GM19193 (cell line): ENCODE measurements around the gene FLCN.

Source experiments
- POLR2A ChIP-seq: IDR thresholded peaks from 4 replicates; pipeline ENCODE4 v1.6.1; 2011; ENCODE audit not compliant: insufficient read depth, insufficient read length; ENCODE audit errors: extremely low read depth

Gene FLCN

DNA sequence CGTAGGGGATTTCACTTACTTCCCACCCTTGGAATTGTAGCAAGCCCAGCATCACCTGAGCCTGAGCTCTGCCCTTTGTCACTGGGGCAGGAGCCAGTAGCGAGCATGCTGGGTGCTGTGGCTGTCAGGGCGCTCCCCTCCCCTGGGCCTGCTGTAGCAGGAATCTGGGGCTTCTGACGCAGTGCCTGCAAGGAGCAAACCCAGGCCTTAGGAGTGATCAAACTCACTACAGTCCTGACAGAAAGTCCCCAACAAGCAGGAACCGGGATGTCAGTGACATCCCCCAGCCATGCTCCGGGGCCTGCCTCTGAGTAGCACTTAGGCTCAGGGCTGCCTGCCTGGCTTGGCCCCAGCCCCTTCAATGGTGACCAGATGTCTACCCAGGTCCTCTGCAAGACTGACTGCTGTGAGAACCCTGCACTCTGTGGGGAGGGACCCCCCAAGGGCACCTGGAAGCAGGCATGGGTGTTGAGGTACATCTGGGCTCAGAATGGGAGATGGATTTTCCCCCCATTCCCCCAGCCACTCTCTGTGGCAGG lies 54.3 kb downstream of the FLCN start:
- TF ChIP-seq POLR2A, result no peak

DNA sequence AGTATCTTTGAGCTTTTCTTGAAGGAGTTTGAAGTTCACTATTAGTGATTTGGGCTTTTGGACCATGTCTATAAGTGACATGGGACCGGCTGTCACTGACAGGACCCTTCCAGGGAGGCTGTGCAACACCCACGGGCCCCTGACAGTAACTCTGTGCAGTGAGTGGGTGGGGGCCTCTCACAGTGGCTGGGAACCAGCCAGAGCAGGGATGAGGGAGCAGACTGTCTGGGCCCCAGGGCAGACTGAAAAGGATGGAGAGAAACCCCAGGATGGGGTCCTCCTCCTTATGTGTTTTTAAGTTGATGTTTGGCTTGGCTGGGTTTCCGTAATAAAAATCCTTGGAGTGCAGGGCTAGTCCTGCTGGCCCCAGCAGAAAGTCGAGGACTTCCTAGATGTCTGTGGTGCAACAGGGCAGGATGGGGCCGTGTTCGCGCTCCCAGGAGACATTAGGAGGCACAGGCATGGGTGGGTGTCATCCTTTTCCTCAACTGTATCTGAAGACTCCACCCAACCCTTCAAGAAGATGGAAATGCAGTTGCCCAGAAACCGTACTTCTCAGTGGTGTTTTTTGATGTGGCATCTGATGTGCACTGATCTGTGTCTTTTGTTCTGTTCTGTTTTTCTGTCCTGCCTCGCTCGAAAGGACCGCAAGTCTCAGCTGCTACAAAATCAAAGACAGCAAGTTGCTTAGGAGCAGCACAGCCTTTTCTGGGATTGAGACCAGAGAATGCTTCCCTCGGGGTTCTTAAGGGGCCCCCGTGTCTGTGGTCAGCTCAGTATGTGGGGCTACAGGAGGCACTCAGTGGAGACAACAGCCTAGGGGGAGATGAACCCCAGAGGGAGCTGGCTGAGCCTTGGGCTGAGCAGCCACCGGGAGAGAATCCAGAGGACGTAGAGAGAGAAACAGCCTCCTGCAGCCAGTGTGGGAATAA lies 55.0 kb downstream of the FLCN start:
- no peak for TF ChIP-seq POLR2A

DNA sequence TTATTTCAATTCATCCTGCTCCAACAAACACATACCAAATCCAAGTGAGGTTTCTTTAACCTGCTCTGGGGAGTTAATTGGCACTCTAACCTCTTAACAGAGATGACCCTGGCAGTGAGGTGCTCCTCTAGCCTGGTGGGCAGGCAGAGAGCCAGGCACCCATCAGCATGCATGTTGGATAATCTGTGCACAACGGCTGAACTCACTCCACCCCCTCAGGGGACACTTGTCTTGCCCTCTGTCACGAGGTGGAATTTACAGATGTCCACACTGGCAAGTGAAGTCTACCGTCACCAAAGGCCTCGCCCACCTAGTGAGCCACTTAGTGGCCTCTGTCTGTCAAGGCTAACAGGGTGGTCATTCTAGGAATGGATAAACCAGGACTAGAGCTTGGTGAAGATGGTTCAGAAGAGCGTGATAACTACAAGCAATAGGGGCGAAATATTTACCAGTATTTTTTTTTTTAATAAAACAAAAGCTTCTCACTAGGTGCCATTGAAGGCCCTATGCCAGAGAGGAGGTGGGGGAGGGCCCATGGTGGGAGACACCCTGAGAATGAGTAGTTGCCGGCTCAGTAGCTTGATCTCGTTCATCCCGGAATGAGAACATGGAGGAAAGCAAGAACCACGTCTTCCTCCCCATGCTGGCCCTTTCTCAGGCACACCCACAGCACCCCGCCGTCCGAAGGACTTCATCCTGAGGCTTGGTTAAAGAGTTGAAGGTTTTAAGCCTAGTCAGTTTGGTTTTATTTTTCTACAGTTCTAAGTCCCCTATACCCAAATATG lies 56.0 kb downstream of the FLCN start:
- TF ChIP-seq POLR2A, result no peak

DNA sequence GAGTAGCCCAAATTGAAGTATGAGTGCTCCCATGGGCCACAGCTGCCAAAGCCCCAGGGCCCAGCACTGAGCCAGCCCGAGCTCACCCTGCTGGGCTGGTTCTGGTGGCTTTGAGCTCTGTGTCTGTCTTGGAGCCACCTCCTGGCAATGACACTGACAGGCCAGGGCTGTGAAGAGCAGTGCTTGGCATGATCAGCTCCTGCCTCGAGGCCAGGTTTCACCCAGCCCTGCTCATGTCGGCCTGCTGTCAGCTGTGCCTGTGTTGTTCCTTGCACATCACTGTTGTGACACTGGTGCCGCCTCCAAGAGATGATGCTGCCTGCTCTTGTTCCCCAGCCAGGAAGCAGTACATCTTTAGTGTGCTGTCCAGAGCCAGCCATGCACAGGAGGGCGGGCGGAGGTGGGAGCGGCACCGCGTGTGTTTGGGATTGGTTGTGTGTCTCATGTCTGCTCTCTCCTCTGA lies 56.8 kb downstream of the FLCN start:
- no peak for TF ChIP-seq POLR2A

DNA sequence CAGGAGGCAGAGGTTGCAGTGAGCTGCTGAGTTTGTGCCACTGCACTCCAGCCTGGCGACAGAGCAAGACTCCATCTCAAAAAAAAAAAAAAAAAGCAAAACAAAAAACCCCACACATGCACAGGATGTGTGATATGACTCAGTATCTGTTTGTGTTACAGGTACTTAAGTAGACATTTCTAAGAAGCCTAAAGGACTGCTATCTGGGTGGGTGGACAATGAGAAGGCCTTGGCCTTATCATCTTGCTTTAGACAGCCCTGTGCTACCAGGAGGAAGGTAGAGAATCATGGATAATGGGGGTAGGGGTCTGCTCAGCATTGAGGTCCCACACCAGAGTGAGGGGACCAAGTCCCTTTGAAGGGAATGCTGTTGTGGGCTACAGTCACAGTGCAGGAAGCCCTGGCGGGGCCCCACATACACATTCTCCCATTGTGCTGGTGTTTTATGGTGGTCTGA lies 57.6 kb downstream of the FLCN start:
- no peak for TF ChIP-seq POLR2A

DNA sequence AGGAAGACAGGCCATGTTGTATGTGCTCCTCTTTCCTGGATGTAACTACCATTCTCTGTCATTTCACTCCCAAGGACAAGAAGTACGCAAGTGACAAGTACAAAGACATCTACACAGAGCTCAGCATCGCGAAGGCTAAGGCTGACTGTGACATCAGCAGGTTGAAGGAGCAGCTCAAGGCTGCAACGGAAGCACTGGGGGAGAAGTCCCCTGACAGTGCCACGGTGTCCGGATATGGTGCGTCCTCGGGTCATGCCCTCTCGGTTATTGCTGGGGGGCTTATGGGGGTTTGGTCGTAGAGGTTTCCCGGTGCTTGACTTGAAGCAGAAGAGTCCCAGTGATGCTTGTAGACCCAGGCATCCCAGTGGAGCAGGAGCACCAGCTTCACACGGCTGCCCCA lies 59.8 kb downstream of the FLCN start:
- no peak for TF ChIP-seq POLR2A

DNA sequence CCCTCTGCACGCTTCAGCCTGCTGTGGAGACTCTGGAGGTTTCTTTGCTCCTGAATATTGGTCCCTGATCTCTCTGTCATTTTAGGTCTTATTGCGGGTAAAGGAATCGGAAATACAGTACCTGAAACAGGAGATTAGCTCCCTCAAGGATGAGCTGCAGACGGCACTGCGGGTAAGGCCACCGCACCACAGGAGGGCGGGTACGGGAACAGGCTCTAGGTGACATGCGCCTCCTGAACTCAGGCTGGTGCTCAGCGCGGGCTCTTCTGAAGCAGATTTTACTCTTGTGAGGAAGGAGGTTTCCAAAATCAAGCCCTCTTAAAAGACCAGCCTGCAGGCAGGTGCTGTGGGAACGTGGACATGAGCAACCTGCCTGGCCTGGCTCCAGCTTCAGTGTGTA lies 60.6 kb downstream of the FLCN start:
- TF ChIP-seq POLR2A, result no peak

DNA sequence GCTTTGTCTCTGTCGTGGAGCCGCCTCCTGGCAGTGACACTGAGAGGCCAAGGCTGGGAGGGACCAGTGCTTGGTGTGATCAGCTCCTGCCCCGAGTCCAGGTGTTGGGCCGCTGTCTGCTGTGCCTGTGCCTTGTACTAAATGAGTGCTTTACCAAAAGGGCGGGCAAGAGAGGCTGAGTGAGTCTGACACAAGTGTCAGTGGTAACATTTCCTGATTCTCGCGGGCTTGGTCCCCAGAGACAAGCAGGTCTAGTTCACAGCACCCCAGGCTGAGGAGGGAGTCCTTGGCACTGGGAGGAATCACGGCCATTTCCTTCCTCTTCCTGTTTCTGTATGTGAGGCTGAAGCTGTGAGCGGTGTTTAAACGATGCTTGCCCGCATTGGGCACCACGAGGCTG lies 61.1 kb downstream of the FLCN start:
- TF ChIP-seq POLR2A, result no peak

DNA sequence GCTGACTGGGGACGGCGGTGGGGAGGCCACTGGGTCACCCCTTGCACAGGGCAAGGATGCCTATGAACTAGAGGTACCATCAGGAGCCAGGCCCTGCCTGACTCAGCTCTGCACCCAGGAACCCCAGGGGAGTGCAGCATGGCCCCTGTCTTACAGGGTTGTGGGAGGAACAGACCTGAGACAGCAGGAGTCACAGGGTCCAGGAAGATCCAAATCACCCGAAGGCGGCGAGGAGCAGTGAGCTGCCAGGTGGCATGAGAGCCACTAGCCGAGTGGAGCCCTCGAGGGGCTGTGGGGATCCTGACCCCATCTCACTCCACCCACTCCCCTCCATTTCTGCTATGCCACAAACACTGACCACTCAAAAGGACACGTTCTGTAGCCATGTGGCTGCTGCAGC lies 61.6 kb downstream of the FLCN start:
- no peak for TF ChIP-seq POLR2A

DNA sequence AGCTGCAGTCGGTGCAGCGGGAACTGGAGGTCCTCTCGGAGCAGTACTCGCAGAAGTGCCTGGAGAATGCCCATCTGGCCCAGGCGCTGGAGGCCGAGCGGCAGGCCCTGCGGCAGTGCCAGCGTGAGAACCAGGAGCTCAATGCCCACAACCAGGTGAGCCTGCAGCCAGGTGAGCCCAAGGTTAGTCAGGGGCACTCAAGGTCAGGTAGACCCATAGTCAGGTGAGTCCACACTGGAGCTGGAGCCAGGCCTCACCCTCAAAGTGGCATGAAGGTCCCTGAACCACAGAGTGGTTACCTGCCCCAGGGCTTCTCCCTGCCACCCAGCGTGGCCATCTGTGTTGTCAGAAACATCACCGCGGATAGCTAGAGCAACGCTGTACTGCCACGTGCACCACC lies 63.0 kb downstream of the FLCN start:
- no peak for TF ChIP-seq POLR2A

DNA sequence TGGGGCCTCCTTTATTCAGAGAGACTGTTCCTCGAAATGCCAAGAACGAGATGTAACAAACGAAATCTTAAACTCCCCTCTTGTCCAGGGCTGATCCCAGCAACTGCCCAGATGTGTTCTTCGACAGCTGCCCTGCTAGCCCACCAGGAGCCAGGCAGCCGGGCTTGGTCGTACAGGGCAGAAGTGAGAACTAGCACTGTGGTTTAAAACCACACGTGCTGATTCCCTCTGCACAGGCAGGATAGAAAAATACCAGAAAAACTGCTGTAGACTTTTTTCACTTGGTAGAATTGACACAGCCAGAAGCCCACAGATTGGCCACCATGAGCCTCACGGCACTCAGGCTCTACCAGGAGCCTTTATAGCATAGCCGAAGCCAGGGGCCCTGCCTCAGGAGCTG lies 64.0 kb downstream of the FLCN start:
- no peak for TF ChIP-seq POLR2A

DNA sequence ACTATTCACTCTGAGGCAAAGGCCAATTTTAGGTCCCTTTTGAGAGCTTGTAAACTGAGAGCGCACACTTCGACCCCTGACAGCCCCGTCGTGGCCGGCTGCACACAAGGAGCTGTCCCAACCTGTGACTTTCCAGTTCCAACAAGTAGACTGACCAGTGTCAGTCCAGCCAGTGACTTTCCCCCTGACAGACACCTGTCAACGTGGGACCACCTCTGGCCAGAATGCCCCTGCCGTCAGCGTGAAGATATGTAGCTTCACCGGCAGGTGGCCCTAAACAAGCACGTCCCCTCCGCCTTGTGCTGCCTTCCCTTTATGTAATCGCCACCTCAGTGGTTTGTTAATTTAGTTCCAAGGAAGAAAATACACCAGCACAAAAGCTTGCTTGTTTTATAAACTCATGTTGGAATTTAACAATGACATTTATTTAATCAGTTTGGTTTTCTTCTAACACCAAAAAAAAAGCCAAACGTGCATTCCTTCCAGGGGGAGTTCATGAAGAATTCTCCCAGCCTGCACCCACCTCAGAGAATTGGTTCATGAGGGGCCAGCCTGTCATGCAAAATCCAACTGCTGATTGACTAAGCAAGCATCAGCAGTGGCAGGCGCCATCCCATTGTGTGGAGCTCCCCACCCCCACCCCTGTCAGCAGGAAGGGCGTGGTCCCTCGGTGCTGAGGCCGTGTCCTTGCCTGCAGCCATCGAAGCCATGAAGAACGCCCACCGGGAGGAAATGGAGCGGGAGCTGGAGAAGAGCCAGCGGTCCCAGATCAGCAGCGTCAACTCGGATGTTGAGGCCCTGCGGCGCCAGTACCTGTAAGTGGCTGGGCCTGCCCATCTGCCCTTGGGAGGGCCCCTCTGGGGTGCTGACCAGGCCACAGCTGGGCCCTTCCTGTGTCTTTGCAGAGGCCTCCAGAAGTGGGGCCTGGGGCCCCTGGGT lies 64.7 kb downstream of the FLCN start:
- TF ChIP-seq POLR2A, result no peak

DNA sequence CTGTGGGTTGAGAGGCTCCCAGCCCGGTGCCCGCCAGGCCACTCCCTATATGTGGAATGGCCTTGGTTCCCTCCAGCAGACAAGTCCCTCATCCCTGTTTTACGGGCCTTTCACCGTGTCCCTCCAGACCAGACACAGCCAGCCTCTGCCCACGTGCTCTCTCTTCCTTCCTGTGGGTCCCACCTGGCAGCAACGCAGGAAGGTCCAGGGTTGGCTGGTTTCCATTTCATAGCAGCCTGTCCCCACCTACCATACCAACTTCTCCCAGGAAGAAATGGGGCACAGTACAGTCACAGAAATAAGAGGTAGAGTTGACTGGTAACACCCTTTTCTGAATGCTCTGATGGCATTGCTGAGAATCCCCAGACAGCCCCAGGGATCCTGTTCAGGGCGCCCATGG lies 65.8 kb downstream of the FLCN start:
- TF ChIP-seq POLR2A, result no peak

DNA sequence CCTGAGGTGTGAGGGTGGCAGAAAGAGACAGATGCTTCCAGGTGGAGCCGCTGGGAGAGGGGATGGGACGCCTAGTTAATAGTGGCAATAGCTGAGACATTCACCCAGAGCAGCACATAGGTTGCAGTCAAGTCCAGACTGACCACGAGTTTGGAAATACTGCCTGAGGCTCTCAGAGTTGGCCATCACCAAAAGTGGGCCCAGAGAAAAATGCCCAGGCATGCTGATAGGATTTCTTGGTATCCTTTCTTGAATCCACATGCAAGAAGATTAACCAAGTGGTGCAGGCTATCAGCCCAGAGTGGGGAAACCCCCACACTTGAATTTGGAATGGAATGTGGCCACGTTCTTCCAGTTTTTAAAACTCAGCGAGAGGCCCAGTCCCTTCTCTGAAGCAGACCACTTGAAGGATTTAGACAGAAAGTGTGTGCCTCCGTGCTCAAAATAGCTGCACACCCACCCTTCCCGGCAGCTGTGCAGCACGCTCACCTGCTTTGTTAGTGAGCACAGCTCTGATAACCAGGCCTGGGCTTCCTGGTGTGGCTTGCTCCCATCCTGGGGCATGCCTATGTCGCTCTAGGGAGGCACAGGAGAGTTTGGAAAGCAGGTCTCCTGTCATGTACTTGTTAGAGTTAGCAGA lies 66.5 kb downstream of the FLCN start:
- TF ChIP-seq POLR2A, result no peak

DNA sequence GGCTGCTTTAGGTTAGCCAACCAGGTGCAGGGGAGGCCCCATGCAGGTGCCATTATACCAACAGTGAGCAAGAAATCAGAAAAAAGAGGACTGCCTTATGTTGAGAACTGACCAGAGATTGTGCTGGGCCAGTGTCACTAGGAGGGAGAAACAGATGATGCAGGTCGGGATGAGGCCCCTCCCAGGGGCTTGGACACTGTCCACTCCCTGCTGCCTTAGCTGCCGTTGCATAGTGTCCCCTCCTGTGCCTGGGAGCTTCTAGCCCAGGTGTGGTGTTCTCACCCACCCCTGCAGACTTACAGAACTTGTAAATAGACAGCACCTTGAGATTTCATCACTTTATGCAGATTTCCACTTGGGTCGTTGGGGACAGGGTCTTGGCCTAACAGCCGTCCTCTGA lies 67.6 kb downstream of the FLCN start:
- TF ChIP-seq POLR2A, result no peak

DNA sequence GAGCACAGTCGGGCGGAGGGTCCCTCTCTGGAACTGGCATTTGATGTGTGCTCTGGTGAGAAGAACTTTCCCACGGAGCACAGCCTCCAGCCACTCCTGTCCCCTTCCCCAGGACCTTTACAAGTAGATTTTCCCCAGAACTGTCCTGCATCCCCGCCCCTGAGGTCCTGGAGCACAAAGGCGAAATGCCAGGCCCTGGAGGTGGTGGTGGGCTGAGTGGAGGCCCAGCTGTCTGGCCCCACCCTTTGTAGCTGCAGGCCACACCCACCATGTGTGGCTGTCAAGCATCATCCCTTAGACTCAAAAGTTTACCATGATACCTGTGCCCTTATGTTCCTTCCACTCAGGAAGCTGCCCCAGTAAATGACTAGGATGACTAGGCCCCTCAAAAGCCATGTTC lies 68.6 kb downstream of the FLCN start:
- no peak for TF ChIP-seq POLR2A
